SK-N-SH treated with all-trans-retinoic acid at 6 μM for 48 hours (cell line): ENCODE data around the gene NLGN4X.

Source experiments
- ATAC-seq: fragments of 200-7000 bp; cut with Tn5 transposase; 3 replicates; pipeline ENCODE4 v1.9.1; 2020; ENCODE audit warnings: mild to moderate bottlenecking, moderate library complexity
- ARNTL ChIP-seq: fragments of 450-650 bp; formaldehyde crosslinking; IDR thresholded peaks from 2 replicates; pipeline ENCODE4 v1.5.0; 2020; ENCODE audit warnings: low read depth, mild to moderate bottlenecking, moderate library complexity, borderline replicate concordance
- BACH2 ChIP-seq: fragments of 250-450 bp; sonication (Bioruptor Pico); IDR thresholded peaks from 2 replicates; pipeline ENCODE4 v1.9.0; 2021; ENCODE audit warnings: mild to moderate bottlenecking, borderline replicate concordance
- CSDC2 ChIP-seq: fragments of 250-450 bp; sonication (Bioruptor Pico); IDR thresholded peaks from 2 replicates; pipeline ENCODE4 v1.5.0; 2020; ENCODE audit warnings: mild to moderate bottlenecking, moderate library complexity
- CSRNP3 ChIP-seq: fragments of 250-450 bp; sonication (Bioruptor Pico); IDR thresholded peaks from 2 replicates; pipeline ENCODE4 v1.5.1; 2021; ENCODE audit warnings: mild to moderate bottlenecking, moderate library complexity
- ESRRG ChIP-seq: fragments of 250-450 bp; sonication (Bioruptor Pico); IDR thresholded peaks from 2 replicates; pipeline ENCODE4 v1.6.1; 2021; ENCODE audit warnings: mild to moderate bottlenecking
- GLIS3 ChIP-seq: fragments of 250-450 bp; sonication (Bioruptor Pico); IDR thresholded peaks from 2 replicates; pipeline ENCODE4 v1.5.0; 2020; ENCODE audit warnings: mild to moderate bottlenecking, moderate library complexity
- ISL1 ChIP-seq: fragments of 250-450 bp; sonication (Bioruptor Pico); IDR thresholded peaks from 2 replicates; pipeline ENCODE4 v2.1.2; 2022; ENCODE audit warnings: mild to moderate bottlenecking, moderate library complexity
- PATZ1 ChIP-seq: fragments of 250-450 bp; sonication (Bioruptor Pico); IDR thresholded peaks from 2 replicates; pipeline ENCODE4 v1.8.0; 2020; ENCODE audit warnings: mild to moderate bottlenecking, moderate library complexity, borderline replicate concordance
- PPARA ChIP-seq: fragments of 250-450 bp; sonication (Bioruptor Pico); IDR thresholded peaks from 2 replicates; pipeline ENCODE4 v1.5.0; 2020; ENCODE audit warnings: mild to moderate bottlenecking, borderline replicate concordance
- RARB ChIP-seq: fragments of 250-450 bp; sonication (Bioruptor Pico); IDR thresholded peaks from 2 replicates; pipeline ENCODE4 v1.8.0; 2021; ENCODE audit warnings: mild to moderate bottlenecking, moderate library complexity
- SNAI2 ChIP-seq: fragments of 250-450 bp; sonication (Bioruptor Pico); IDR thresholded peaks from 2 replicates; pipeline ENCODE4 v1.5.0; 2020; ENCODE audit warnings: mild to moderate bottlenecking, moderate library complexity
- TCF4 ChIP-seq: fragments of 250-450 bp; sonication (Bioruptor Pico); IDR thresholded peaks from 2 replicates; pipeline ENCODE4 v1.8.0; 2021; ENCODE audit warnings: mild to moderate bottlenecking, moderate library complexity, borderline replicate concordance
- TOX ChIP-seq: fragments of 250-450 bp; sonication (Bioruptor Pico); IDR thresholded peaks from 2 replicates; pipeline ENCODE4 v1.8.0; 2021; ENCODE audit warnings: mild to moderate bottlenecking, moderate library complexity, borderline replicate concordance
- ZC3H10 ChIP-seq: fragments of 250-450 bp; sonication (Bioruptor Pico); IDR thresholded peaks from 2 replicates; pipeline ENCODE4 v1.5.1; 2021; ENCODE audit warnings: mild to moderate bottlenecking, moderate library complexity
- ZFP30 ChIP-seq: fragments of 450-650 bp; formaldehyde crosslinking; IDR thresholded peaks from 2 replicates; pipeline ENCODE4 v1.5.0; 2022; ENCODE audit warnings: mild to moderate bottlenecking, moderate library complexity
- ZNF565 ChIP-seq: fragments of 450-650 bp; formaldehyde crosslinking; conservative IDR thresholded peaks from 2 replicates; pipeline ENCODE4 v1.5.0; 2020; ENCODE audit warnings: low read depth, mild to moderate bottlenecking, moderate library complexity
- ZNF70 ChIP-seq: fragments of 450-650 bp; formaldehyde crosslinking; IDR thresholded peaks from 2 replicates; pipeline ENCODE4 v1.5.0; 2020; ENCODE audit warnings: mild to moderate bottlenecking, moderate library complexity
- ZNF8 ChIP-seq: fragments of 450-650 bp; formaldehyde crosslinking; IDR thresholded peaks from 2 replicates; pipeline ENCODE4 v1.5.0; 2020; ENCODE audit warnings: mild to moderate bottlenecking, moderate library complexity
- TF ChIP-seq, protein P1 (sequence below): fragments of 250-450 bp; sonication (Bioruptor Pico); IDR thresholded peaks from 2 replicates; pipeline ENCODE4 v1.5.0; 2020; ENCODE audit warnings: mild to moderate bottlenecking, moderate library complexity
- TF ChIP-seq, protein P2 (sequence below): fragments of 250-450 bp; sonication (Bioruptor Pico); IDR thresholded peaks from 2 replicates; pipeline ENCODE4 v1.5.1; 2020; ENCODE audit warnings: low read depth, mild to moderate bottlenecking, moderate library complexity

The NLGN4X gene

GRCh38 chrX:6012357-6012756, 216.3 kb downstream of the NLGN4X start:
- TF ChIP-seq SNAI2 (CRISPR knock-in tag) (no peak), TOX (no peak), RARB (no peak)
- ATAC-seq, result no peak

- TF ChIP-seq CSRNP3 (CRISPR knock-in tag) (no peak), ESRRG (CRISPR knock-in tag) (no peak), GLIS3 (CRISPR knock-in tag) (no peak), ZC3H10 (CRISPR knock-in tag) (no peak), TOX (no peak), PPARA (no peak), TCF4 (CRISPR knock-in tag) (no peak), ZNF8 (no peak), SNAI2 (CRISPR knock-in tag) (no peak), ZFP30 (CRISPR knock-in tag) (no peak), CSDC2 (no peak), ZNF70 (CRISPR knock-in tag) (no peak)
- TF ChIP-seq, protein P1, sequence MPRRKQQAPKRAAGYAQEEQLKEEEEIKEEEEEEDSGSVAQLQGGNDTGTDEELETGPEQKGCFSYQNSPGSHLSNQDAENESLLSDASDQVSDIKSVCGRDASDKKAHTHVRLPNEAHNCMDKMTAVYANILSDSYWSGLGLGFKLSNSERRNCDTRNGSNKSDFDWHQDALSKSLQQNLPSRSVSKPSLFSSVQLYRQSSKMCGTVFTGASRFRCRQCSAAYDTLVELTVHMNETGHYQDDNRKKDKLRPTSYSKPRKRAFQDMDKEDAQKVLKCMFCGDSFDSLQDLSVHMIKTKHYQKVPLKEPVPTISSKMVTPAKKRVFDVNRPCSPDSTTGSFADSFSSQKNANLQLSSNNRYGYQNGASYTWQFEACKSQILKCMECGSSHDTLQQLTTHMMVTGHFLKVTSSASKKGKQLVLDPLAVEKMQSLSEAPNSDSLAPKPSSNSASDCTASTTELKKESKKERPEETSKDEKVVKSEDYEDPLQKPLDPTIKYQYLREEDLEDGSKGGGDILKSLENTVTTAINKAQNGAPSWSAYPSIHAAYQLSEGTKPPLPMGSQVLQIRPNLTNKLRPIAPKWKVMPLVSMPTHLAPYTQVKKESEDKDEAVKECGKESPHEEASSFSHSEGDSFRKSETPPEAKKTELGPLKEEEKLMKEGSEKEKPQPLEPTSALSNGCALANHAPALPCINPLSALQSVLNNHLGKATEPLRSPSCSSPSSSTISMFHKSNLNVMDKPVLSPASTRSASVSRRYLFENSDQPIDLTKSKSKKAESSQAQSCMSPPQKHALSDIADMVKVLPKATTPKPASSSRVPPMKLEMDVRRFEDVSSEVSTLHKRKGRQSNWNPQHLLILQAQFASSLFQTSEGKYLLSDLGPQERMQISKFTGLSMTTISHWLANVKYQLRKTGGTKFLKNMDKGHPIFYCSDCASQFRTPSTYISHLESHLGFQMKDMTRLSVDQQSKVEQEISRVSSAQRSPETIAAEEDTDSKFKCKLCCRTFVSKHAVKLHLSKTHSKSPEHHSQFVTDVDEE, result no peak
- no peak for ATAC-seq
Measured at GRCh38 chrX:6005856-6006255, 222.8 kb downstream of the NLGN4X start.

- TF ChIP-seq TCF4 (CRISPR knock-in tag), result no peak
- TF ChIP-seq ZFP30 (CRISPR knock-in tag), result no peak
- TF ChIP-seq ZNF8, result no peak
- no peak for TF ChIP-seq CSDC2
- TF ChIP-seq, protein P2, sequence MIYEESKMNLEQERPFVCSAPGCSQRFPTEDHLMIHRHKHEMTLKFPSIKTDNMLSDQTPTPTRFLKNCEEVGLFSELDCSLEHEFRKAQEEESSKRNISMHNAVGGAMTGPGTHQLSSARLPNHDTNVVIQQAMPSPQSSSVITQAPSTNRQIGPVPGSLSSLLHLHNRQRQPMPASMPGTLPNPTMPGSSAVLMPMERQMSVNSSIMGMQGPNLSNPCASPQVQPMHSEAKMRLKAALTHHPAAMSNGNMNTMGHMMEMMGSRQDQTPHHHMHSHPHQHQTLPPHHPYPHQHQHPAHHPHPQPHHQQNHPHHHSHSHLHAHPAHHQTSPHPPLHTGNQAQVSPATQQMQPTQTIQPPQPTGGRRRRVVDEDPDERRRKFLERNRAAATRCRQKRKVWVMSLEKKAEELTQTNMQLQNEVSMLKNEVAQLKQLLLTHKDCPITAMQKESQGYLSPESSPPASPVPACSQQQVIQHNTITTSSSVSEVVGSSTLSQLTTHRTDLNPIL (CRISPR knock-in tag), result no peak
- no peak for TF ChIP-seq ZNF70 (CRISPR knock-in tag)
- TF ChIP-seq ZNF565 (CRISPR knock-in tag), result no peak
- TF ChIP-seq, protein P1, result no peak
- no peak for TF ChIP-seq PPARA
- TF ChIP-seq ISL1, result no peak
- no peak for TF ChIP-seq BACH2 (CRISPR knock-in tag)
- TF ChIP-seq GLIS3 (CRISPR knock-in tag), result no peak
- no peak for TF ChIP-seq PATZ1 (CRISPR knock-in tag)
- no peak for ATAC-seq
Measured at GRCh38 chrX:6004529-6004928, 224.1 kb downstream of the NLGN4X start.

- ATAC-seq, result no peak
- TF ChIP-seq TOX (no peak), ARNTL (CRISPR knock-in tag) (no peak), ISL1 (no peak), PPARA (no peak), RARB (no peak), GLIS3 (CRISPR knock-in tag) (no peak), BACH2 (CRISPR knock-in tag) (no peak), TCF4 (CRISPR knock-in tag) (no peak), ZFP30 (CRISPR knock-in tag) (no peak), SNAI2 (CRISPR knock-in tag) (no peak), CSDC2 (no peak), ZNF8 (no peak)
- TF ChIP-seq, protein P1, result no peak
- TF ChIP-seq, protein P2 (CRISPR knock-in tag), result no peak
Measured at GRCh38 chrX:6002056-6002455, 226.6 kb downstream of the NLGN4X start.
